Suprapubic skin (tissue), 3 donors: Measurements from ENCODE around the gene LY6G5C.

Experiments
- CTCF ChIP-seq, 2 donors: fragments of 200-600 bp in 1 of 2; fragments of 450-650 bp in 1 of 2; sonication (generic) in 1 of 2; IDR thresholded peaks; one replicate each; pipeline ENCODE4 v1.5.1; 2016 to 2019; ENCODE audit warnings: antibody characterized with exemption in 2 of 2, mild to moderate bottlenecking in 1 of 2, moderate library complexity in 1 of 2
- EP300 ChIP-seq: sonication (generic); formaldehyde crosslinking; IDR thresholded peaks from one replicate; pipeline ENCODE4 v1.6.1; 2017; ENCODE audit warnings: antibody characterized with exemption

GRCh38 chr6:31692886-31693285 is 12.0 kb upstream of the LY6G5C start:
- TF ChIP-seq CTCF (IDR thresholded peaks at IDR 0.05) (no peak), EP300 (no peak)
